CD4-positive, alpha-beta T cell treated with Interleukin-21 for 1 hour (primary cell): ENCODE measurements around the gene PLSCR5.

Experiments used
- DNase-seq: peaks from one replicate; pipeline ENCODE4 v3.0.0-alpha.2; 2020

PLSCR5 gene

DNA sequence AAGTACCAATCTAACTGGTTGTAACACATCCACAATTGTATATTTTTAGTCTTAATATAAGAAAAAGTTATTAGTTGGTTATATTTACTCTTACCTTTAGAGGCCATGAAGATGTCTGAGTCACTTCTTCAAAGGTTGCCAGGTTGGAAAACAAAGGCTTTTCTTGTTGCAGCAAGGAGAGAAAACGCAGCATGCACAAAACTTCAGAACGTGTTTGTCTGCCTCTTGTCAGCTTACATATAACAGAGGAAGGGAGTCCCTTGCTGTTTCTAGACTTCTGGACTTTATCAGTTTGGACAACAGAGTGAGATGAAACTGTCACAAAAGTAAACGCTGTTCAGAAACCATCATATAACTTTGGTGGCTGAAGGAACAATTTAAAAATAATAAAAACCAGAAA, at the start of gene PLSCR5:
PLSCR5 (minus strand) TSS at position 241 of the 400 bp plus-strand sequence; CDS start at position 107, 134 bp downstream.
- DNase-seq: no peak

GRCh38 chr3:146653978-146654377, 48.8 kb upstream of the PLSCR5 start:
- DNase-seq: no peak

DNA sequence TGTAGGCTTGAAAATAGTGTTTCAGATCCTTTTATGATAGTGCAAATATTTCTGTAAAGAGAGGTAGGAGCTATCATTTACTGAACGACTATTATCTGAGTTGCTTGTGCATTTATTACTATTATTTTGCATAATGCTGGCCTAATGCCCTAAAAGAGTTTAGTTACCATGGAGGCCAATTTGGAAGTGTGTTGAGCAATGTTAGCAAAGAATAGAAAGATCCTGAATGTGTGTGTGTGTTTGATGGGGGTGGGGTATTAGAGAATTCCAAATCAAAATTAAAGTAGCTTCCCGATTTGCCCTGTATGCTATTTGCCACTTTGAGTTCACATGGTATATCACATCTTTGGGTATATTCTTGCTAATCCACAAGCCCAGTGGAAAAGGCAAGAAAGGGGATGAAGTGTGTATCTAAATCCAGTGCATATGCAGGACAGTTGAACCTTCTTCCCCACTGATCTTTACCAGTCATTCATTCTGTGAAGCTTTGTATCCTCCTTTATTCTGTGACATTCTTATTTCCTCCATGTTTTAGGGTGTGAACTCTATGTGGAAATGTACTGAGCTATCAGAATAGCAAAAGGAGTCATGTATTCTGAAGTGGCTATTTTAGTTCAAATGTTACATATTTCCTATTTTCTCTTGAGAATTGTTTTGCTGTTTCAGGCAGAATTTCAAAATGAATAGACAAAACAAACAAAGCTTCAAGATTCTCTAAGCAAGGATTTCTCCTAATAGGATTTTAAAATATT, 45.7 kb upstream of the PLSCR5 start:
- DNase-seq: no peak

GRCh38 chr3:146646261-146646660, 41.1 kb upstream of the PLSCR5 start:
- DNase-seq: no peak

- DNase-seq: peak; percentile 15
Observed at GRCh38 chr3:146640955-146641867, 36.1 kb upstream of the PLSCR5 start.

DNA sequence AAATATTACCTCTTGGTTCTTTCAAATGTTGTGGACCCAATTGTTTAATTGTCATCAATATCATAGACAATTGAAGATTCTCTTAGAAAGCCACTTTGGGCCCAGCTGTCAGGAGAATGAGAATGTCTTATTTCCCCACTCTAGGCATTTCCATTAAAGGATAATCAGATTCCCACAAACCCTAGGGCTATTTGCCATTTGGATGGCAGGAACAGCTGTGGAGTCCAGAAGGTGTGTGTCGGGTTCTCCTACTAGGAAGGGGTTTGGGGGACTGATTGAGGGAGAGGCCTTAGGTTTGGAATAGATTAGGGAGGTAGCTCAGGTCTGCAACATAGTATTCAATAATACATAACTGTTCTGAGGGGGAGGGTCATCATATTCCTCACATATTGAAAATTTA, 35.2 kb upstream of the PLSCR5 start:
- DNase-seq: no peak

- DNase-seq: no peak
Observed at GRCh38 chr3:146638718-146639117, 33.6 kb upstream of the PLSCR5 start.

GRCh38 chr3:146637871-146638270, 32.7 kb upstream of the PLSCR5 start:
- DNase-seq: no peak

DNA sequence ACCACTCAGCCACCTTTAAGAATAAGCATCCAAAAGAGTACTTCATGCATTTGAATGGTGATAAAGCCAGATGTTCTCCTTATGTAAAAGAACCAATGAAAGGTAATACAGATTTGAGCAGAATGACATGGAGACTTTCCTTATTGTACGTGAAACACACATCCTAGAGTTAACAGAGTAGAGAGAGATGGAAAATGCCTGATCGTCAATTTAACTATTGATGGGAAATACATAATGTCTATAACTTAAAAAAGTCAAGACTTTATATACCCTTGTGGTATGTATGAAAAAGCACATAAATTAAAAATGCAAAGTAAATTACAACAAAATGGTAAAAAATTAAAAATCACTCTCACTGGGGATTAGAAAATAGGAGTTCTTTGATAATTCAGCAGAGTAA, 31.7 kb upstream of the PLSCR5 start:
- no peak for DNase-seq

DNA sequence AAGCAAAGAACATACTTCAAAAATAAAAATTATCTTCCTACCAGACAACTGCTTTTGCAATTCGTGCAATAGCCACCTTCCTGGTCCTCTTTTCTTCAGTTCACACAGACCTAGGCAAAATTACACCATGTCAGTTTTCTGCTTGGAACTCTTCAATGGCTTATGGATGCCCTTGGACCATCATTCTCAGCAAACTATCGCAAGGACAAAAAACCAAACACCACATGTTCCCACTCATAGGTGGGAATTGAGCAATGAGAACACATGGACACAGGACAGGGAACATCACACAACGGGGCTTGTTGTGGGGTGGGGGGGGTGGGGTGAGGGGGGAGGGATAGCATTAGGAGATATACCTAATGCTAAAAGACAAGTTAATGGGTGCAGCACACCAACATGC, 29.2 kb upstream of the PLSCR5 start:
- DNase-seq: no peak

GRCh38 chr3:146628671-146629070, 23.5 kb upstream of the PLSCR5 start:
- no peak for DNase-seq

DNA sequence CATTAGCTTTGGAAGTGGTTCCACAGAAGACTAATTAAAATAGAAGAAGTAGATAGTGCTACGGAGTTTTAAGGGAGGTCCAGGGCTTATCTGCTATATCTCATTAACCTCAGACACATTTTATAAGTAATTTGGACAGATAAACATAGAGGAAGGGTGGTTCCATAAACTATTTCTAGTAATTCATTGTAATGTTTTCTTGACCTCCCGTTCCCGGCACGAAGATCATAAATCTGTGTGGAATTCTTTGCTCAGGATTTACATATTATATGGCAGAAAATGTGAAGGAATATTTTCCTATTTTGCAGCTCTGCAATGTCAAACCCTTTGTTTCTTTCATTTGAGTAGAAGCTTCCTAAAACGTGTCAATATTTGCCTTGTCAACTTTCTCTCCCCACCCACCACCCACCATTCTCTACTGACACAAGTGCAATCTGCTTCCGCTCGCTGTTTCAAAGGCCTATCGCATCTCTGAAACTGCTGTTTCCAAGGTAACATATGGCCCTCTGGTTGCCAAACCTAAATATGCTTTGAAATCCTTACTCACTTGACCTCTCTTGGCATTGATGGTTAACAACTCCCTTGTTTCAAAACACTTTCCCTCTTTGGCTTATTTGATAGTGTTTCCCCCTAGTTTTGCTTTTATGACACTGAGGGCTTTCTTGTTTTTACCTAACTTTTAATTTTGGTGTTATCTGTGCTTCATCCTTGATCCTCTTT, 21.4 kb upstream of the PLSCR5 start:
- no peak for DNase-seq

- no peak for DNase-seq
Observed at GRCh38 chr3:146625186-146625775, 20.1 kb upstream of the PLSCR5 start.

- no peak for DNase-seq
Observed at GRCh38 chr3:146621723-146622122, 16.6 kb upstream of the PLSCR5 start.

DNA sequence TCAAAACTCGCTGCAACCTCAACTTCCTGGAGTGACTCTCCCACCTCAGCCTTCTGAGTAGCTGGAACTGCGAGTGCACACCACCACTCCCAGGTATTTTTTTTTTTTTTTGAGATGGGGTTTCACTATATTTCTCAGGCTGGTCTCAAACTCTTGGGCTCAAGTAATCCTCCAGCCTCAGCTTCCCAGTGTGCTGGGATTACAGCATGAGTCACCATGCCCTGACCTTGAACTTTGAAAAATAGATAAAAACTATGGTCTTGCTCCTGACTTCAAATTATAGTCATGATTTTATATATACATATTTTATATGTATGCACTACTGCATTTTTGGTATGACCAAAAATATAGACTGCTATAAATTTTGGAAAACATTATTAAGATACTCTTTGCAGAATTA, 6.9 kb upstream of the PLSCR5 start:
- DNase-seq: no peak

DNA sequence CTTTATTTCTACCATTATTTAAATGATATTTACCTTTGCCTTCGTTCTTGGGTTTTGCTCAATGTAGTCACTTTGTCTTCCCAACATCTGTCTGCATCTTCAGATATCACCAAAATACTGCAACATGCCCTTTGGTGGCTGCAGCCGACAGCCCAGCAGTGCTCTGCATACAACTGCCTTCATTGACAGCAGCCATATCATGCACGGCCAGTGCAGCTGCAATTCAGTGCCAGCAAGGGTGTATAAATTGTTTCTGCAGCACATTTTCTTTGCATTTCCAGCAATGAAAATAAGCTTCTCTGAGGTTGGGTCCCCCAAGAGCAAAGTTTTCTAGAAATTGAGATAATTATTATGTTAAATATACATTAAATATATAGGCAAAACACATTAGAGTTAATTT, 6.0 kb upstream of the PLSCR5 start:
- DNase-seq: no peak

- no peak for DNase-seq
Observed at GRCh38 chr3:146598535-146598934, 6.6 kb downstream of the PLSCR5 start.

DNA sequence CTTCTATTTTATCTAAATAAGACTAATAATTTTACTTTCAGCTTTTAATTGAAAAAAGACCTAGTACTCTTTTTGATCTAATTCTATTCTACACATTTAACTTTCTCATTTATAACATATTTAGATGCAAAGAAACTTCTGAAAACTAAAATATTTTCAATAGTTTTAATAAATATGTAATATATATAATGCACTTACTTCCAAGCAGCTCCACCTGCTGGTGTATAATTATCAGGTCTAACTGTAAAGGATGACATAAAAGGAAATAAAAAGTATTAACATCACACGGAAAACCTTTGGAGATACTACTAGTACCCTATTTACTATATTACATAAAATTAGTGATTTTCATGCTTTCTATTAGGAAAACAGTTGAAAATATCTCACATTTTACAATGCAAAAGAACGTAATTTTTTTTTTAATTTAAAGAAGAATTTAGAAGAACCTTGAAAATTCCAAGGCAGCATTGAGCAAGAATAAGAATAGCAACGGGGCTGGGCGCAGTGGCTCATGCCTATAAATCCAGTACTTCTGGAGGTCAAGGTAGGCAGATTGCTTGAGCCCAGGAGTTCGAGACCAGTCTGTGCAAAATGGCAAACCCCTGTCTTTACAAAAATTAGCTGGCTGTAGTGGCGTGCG, 10.2 kb downstream of the PLSCR5 start:
- no peak for DNase-seq

DNA sequence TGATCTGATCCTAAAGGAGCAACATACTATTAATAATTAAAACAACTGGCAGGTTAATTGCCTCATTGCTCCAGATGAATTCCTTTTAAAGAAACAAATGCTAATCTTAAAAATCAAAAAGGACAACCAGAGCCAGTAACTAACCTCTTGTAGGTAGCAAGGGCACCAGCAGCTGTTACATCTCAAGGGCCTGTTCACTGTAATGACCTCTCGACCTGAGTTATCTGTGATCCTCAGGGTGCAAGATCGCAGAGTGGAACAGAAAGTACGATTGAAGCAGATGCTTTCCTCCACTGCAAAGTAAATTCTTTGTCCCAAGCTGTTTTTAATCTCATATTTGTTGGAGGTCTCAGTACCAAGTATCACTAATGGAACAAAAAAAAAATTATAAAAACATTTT, 11.4 kb downstream of the PLSCR5 start:
- no peak for DNase-seq

- DNase-seq: no peak
Observed at GRCh38 chr3:146590521-146590920, 14.6 kb downstream of the PLSCR5 start.

- DNase-seq: no peak
Observed at GRCh38 chr3:146589899-146590508, 15.1 kb downstream of the PLSCR5 start.

GRCh38 chr3:146585156-146585555, 20.0 kb downstream of the PLSCR5 start:
- DNase-seq: no peak
